ENCODE data around the gene FANCD2.
"Not testable (repeated sequence)": the region's sequence is repeated elsewhere in the genome, so short reads cannot be mapped to it uniquely, and the experiment has no call there.

Gene FANCD2

GRCh38 chr3:10122724-10123123 is 96.5 kb downstream of the FANCD2 start:
- POLR2A ChIA-PET: no interaction called here
- no peaks in the 10 kb centered on the region for H3K9me3 ChIP-seq (ENCODE audit: control insufficient read depth, insufficient read depth, low read depth, low read length)
- TF ChIP-seq ZNF324 (tag by site-specific recombination; IDR thresholded peaks at IDR 0.05) (no peak), ZNF121 (tag by site-specific recombination; IDR thresholded peaks at IDR 0.05) (no peak)
- H3K36me3 ChIP-seq (ENCODE audit: control insufficient read depth in 2 of 2, insufficient read depth in 1 of 2, low read length in 2 of 2): peaks cover 40 to 59% of the 10 kb centered on the region in 2 experiments
- CTCF ChIA-PET: no interaction called here
- no peaks in the 10 kb centered on the region for H3K4me1 ChIP-seq (ENCODE audit: control insufficient read depth, insufficient read depth, low read length)
- H3K4me3 ChIP-seq (ENCODE audit: low read depth, low read length): no peak overlapping the region
- H3K27ac ChIP-seq (ENCODE audit: extremely low read depth, low read depth, low read length): no peak overlapping the region

GRCh38 chr3:10135872-10136271 is 109.6 kb downstream of the FANCD2 start:
- TF ChIP-seq SP2 (tag by site-specific recombination; IDR thresholded peaks at IDR 0.05): peak; percentile 14; the same call in 1 of the 2 replicates

DNA sequence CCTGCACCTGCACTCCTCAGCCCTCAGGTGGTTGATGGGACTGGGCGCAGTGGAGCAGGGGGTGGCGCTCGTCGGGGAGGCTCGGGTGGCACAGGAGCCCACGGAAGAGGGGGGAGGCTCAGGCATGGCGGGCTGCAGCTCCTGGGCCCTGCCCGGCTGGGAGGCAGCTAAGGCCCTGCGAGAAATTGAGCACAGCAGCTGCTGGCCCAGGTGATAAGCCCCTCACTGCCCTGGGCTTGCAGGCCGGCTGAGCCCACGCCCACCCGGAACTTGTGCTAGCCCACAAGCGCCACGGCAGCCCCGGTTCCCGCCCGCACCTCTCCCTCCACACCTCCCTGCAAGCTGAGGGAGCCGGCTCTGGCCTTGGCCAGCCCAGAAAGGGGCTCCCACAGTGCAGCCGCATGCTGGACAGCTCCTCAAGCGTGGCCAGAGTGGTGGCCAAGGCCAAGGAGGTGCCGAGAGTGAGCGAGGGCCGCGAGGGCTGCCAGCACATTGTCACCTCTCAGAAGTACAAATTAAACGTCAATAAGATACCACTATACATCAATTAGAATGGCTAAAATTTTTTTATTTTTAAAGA is 110.3 kb downstream of the FANCD2 start:
- Histone ChIP-seq H3K4me3 (ENCODE audit: low read depth, low read length) (no peak overlapping the region), H3K36me3 (ENCODE audit: control insufficient read depth in 2 of 2, insufficient read depth in 1 of 2, low read length in 2 of 2) (no peaks in the 10 kb centered on the region), H3K4me1 (ENCODE audit: control insufficient read depth, insufficient read depth, low read length) (no peaks in the 10 kb centered on the region), H3K27ac (ENCODE audit: extremely low read depth, low read depth, low read length) (no peak overlapping the region), H3K9me3 (ENCODE audit: control insufficient read depth, insufficient read depth, low read depth, low read length) (no peaks in the 10 kb centered on the region)
- TF ChIP-seq, protein P1, sequence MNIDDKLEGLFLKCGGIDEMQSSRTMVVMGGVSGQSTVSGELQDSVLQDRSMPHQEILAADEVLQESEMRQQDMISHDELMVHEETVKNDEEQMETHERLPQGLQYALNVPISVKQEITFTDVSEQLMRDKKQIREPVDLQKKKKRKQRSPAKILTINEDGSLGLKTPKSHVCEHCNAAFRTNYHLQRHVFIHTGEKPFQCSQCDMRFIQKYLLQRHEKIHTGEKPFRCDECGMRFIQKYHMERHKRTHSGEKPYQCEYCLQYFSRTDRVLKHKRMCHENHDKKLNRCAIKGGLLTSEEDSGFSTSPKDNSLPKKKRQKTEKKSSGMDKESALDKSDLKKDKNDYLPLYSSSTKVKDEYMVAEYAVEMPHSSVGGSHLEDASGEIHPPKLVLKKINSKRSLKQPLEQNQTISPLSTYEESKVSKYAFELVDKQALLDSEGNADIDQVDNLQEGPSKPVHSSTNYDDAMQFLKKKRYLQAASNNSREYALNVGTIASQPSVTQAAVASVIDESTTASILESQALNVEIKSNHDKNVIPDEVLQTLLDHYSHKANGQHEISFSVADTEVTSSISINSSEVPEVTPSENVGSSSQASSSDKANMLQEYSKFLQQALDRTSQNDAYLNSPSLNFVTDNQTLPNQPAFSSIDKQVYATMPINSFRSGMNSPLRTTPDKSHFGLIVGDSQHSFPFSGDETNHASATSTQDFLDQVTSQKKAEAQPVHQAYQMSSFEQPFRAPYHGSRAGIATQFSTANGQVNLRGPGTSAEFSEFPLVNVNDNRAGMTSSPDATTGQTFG (tag by site-specific recombination; IDR thresholded peaks at IDR 0.05; ENCODE audit: borderline replicate concordance): no peak
- TF ChIP-seq ZNF558 (tag by site-specific recombination; IDR thresholded peaks at IDR 0.05) (no peak), ZNF23 (tag by site-specific recombination; IDR thresholded peaks at IDR 0.05; ENCODE audit: borderline replicate concordance) (no peak), REST (tag by site-specific recombination; IDR thresholded peaks at IDR 0.05) (peak; percentile 89), ZNF529 (tag by site-specific recombination; IDR thresholded peaks at IDR 0.05; ENCODE audit: insufficient replicate concordance) (no peak), ZNF544 (tag by site-specific recombination; IDR thresholded peaks at IDR 0.05) (no peak), ZNF585B (tag by site-specific recombination; IDR thresholded peaks at IDR 0.05) (no peak)
- CTCF ChIA-PET: no interaction called here
- POLR2A ChIA-PET: no interaction called here

More at GRCh38 chr3:10135872-10136271, 109.6 kb downstream of the FANCD2 start:
- H3K9me3 ChIP-seq (ENCODE audit: control insufficient read depth, insufficient read depth, low read depth, low read length); H3K36me3 ChIP-seq (ENCODE audit: control insufficient read depth in 2 of 2, insufficient read depth in 1 of 2, low read length in 2 of 2); CTCF ChIA-PET; H3K4me1 ChIP-seq (ENCODE audit: control insufficient read depth, insufficient read depth, low read length); POLR2A ChIA-PET; H3K27ac ChIP-seq (ENCODE audit: extremely low read depth, low read depth, low read length); H3K4me3 ChIP-seq (ENCODE audit: low read depth, low read length): not testable (repeated sequence)

DNA sequence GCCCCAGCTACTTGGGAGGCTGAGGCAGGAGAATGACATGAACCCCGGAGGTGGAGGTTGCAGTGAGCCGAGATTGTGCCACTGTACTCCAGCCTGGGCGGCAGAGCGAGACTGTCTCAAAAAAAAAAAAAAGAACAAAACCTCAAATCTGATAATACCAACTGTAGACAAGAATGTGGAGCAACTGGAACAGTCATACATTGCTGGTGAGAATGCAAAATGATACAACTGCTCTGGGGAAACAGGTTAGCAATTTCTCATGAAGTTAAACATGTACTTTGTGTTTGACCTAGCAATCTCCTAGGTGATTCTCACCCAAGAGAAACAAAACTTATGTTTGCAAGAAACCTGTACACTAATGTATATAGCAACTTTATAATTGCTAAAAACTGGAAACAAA is 110.9 kb downstream of the FANCD2 start:
- Histone ChIP-seq H3K27ac (ENCODE audit: extremely low read depth, low read depth, low read length) (no peak overlapping the region), H3K4me3 (ENCODE audit: low read depth, low read length) (no peak overlapping the region), H3K9me3 (ENCODE audit: control insufficient read depth, insufficient read depth, low read depth, low read length) (no peaks in the 10 kb centered on the region), H3K36me3 (ENCODE audit: control insufficient read depth in 2 of 2, insufficient read depth in 1 of 2, low read length in 2 of 2) (no peaks in the 10 kb centered on the region), H3K4me1 (ENCODE audit: control insufficient read depth, insufficient read depth, low read length) (no peaks in the 10 kb centered on the region)
- TF ChIP-seq, protein P2, sequence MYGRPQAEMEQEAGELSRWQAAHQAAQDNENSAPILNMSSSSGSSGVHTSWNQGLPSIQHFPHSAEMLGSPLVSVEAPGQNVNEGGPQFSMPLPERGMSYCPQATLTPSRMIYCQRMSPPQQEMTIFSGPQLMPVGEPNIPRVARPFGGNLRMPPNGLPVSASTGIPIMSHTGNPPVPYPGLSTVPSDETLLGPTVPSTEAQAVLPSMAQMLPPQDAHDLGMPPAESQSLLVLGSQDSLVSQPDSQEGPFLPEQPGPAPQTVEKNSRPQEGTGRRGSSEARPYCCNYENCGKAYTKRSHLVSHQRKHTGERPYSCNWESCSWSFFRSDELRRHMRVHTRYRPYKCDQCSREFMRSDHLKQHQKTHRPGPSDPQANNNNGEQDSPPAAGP (tag by site-specific recombination; IDR thresholded peaks at IDR 0.05): no peak
- TF ChIP-seq ZNF747 (tag by site-specific recombination; IDR thresholded peaks at IDR 0.05) (no peak), ZNF837 (tag by site-specific recombination; IDR thresholded peaks at IDR 0.05) (no peak), KLF9 (tag by site-specific recombination; IDR thresholded peaks at IDR 0.05; ENCODE audit: low read depth) (no peak), ZNF354C (tag by site-specific recombination; IDR thresholded peaks at IDR 0.05; ENCODE audit: borderline replicate concordance, low read depth) (no peak), ZNF488 (tag by site-specific recombination; IDR thresholded peaks at IDR 0.05) (no peak), SCRT2 (tag by site-specific recombination; IDR thresholded peaks at IDR 0.05) (no peak), BCL11A (tag by site-specific recombination; IDR thresholded peaks at IDR 0.05; ENCODE audit: low read depth) (no peak)
- CTCF ChIA-PET: no interaction called here
- POLR2A ChIA-PET: no interaction called here
